GM21381 (cell line): ENCODE measurements around the gene HSPB6.

Experiments used
- ATAC-seq: cut with Tn5 transposase; IDR thresholded peaks from one replicate; pipeline ENCODE4 v1.9.1; 2021; ENCODE audit warnings: mild to moderate bottlenecking, moderate library complexity; ENCODE audit not compliant: unreplicated experiment

Gene HSPB6

DNA sequence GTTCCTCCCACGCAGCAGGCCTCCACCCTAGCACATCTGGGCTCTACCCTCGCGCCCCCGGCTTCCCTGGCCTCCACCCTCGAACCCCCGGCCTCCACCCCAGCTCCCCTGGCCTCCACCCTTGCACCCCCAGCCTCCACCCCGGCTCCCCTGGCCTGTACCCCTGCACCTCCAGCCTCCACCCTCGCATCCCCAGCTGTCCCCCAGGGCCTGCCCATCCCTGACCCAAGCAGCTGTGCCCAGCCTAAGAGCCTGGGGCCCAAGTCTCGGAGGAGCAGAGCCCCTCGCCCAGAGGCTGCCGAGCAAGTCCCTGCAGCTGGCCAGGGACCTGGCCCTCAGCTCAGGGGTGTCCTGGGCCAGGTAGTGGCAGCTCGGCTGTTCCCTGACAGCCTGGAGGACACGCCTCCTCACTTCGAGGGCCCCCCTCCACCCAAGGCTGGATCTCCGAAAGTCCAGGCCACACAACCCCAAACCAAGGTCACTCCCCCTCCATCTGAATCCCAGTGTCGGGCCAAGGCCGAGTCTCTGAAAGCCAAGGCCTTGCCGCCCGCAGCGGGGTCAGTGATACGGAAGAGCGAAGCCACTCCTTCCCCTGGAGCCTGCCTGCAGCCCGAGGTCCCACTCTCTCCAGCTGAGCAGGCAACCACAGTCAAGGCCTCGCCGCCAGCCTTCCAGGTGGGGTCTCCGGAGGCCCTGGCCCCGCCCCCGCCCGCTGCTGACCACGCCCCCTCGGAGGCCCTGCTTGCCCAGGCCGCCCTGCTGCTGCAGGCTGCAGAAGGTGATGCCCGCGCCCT is 10.7 kb upstream of the HSPB6 start:
- ATAC-seq = no peak

- ATAC-seq = no peak
Measured at GRCh38 chr19:35766571-35767104, 9.8 kb upstream of the HSPB6 start.

- no peak for ATAC-seq
Measured at GRCh38 chr19:35764432-35765315, 7.8 kb upstream of the HSPB6 start.

DNA sequence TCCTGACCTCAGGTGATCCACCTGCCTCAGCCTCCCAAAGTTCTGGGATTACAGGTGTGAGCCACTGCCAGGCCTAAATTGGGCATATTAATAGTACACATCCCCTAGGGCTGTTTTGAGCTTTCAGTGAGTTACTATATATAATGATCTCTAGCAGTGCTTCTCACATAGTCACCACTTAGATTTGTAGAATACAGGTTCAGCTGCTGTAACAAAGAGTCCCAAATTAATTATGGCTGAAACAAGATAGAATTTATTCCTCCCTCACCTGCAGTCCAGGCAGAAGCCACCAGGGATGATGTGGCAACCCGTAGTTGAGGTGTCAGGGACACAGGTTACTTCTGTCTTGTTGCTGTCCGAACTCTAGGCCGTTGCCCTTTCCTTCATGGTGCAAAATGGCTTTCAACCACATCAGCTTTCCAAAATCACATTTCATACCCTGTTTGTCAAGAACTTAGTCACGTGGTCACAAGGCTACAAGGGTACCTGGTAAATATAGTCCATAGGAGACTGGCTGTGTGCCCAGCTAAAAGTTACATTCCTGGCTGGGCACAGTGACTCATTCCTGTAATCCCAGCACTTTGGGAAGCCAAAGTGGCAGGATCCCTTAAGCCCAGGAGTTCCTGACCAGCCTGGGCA is 4.0 kb upstream of the HSPB6 start:
- ATAC-seq = no peak

DNA sequence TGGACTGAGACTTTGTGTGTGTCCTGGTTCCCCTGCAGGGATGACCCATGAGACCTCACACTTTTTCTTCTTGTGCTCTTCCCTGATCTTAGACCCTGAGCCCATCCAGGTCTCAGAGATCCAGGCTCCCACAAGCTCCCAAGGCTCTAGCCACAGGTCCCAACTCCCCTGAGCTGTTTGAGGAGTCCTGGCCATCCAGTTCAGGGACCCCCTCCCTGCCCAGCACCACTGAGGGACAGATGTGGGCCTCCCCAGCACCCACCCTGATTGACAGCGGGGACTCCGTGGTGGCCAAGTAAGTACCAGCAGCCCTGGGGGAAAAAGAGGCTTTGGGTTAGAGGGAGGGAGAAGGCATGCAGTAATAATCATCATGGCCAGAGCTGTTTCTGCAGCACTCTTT is 2.9 kb upstream of the HSPB6 start:
- no peak for ATAC-seq

DNA sequence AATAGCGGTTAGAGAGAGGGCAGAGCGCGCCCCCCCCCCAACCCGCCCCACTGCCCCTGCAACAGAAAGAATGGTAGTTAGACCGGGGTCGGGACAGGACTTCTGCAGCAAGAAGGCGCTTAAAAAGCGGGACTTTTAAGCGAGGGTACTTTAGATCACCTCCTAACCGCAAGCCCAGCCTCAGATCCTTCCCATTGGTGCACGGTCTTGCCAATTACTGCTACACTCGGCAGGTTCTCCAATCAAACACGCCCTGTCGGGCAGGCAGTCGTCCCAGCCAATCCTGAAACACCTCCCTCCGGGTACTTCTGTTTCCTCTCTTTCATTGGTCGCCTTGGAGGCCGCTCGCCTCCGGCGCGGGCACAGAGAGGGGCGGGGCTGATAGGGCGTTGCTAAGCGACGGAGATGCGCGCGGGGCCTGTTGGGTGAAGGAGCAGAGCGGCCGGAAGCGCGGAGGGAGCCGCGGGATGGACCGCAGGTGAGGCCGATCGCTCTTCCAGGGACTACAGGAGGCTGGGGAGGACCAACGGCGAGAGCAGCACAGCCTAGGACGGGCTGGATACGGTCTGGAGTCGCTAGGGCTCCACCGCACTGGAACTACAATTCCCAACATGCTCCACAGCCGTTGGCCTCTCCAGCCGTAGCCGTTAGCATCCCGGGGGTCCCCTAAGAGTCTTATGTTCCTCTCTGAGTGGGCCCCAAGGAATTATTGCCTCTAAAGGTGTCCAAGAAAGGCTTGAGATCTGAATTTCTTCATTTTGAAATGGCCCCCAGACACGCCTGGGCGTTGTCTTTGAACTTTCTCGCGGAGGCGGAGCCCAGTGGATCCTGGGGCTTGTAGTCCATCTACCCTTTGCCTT is 1.1 kb upstream of the HSPB6 start, which contains the start of gene PROSER3:
Gene PROSER3 (plus strand): TSS at position 428 of the 860 bp plus-strand sequence. CDS start 40 bp downstream, at position 468.
- ATAC-seq = peak; percentile 91

GRCh38 chr19:35757231-35757748 is 461 bp upstream of the HSPB6 start:
- no peak for ATAC-seq

DNA sequence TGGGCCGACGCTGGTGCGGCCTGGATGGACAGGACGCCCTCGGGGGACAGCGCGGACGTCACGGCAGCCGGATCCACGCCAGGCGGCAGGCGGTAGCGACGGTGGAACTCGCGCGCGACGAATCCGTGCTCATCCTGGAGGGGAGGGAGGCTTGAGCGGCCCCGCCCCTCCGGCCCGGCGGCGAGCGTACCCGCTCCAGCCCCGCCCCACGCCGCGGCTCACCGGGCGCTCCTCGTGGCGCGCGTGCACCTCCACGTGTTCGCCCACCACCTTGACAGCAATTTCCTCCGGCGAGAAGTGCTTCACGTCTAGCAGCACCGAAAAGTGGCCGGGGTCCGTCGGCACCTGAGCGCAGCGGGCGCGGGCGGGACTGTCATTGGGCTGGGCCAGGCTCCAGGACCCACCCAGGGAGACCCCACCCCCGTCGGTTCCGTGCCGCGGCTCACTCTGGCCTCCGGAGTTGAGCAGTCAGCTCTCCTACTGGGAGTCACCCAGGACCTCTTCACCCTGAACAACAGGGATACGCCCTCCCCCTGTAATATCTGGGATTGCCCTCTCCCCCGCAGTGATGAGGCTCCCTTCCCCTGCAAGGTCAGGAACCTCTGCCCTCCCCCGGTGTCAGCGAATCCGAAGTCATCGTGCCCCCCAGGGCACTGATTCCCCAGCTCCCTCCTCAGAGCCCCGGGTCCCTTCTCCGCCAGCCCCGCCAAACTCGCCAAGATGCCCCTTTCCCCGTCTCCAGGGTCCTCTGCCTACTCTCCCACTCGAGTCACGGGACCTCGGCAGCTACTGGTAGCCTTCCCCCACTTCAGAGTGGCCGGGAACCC is 1.1 kb downstream of the HSPB6 start:
- no peak for ATAC-seq

DNA sequence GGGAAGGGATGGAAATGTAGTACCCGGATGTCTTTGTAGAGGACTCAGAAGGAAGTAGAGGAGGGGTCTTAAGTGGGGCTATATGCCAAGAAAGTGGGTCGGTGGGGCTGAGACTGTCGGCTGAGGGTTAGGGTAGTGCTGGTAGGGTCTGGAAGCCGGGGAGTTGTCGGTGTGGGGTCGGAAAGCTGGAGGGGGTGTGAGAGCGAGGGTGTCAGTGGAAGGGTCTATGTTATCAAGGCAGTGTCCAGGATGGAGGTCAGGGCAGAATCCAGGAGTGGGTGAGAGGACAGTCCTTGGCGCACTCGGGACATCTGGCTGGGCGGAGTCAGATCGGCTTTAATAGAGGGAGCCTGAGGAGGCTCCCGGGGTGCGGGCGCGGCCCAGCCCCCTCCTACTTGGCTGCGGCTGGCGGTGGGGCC is 1.7 kb downstream of the HSPB6 start:
- no peak for ATAC-seq

DNA sequence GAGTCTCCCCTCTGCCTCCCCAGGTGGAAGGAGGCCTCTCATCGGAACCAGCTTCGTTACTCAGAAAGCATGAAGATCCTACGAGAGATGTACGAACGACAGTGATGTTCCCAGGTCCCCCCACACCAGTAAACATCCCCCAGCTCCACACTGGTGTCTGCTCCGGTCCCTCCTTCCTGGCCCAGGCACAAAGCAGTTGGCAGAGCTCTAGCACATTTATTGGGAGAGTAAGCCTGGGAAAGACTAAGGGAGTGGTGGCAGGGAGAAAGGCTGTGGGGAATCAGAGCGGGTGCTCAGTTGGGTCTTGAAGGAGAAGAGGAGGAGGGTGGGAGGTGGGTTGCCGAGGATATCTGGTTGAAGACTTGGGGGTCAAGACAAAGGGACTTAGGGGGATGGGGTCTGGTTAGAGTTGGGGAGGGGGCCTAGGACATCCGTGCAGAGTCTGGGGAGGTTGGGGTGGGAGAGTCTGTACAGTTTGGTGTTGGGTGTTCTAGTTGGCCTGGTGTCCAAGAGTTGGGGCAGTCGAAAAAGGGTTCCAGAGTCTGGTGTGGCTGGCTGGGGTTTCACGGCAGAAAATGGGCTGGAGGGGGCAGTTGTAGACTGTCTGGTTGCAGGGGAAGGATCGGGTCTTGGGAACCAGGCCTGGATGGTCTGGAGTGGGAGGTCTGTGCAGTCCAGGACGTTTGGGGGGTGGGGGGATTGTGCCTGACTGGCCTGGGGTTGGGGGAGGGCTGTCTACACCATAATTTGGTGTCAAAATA is 2.3 kb downstream of the HSPB6 start:
- ATAC-seq = no peak

DNA sequence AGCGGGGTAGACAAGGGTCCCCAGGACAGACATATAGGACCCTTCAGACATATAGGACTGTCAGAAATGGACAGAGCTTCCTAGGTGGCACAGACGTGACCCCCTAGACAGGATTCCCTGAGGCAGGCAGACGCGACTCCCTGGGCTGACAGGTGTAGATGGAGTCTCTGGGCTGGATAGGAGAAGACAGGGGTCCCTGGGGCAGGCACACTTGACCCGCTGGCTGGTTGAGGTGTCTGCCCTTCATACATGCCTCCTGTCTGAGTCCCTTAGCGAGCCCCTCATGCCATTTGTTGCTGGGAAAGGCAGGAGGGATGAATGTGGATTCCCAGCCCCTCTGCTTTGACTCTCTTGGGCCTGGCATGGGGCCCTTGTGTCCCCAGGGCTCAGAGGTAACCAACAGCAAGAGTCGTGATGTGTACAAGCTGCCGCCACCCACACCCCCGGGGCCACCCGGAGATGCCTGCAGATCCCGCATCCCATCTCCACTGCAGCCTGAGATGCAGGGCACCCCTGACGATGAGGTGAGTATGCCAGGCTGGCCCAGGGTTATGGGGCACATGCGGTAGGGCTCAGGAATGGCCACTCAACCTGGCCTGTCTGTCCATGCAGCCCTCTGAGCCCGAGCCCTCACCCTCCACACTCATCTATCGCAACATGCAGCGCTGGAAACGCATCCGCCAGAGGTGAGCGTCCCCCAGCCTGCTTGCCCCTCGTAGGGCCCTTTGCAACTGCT is 3.0 kb downstream of the HSPB6 start:
- ATAC-seq = no peak

DNA sequence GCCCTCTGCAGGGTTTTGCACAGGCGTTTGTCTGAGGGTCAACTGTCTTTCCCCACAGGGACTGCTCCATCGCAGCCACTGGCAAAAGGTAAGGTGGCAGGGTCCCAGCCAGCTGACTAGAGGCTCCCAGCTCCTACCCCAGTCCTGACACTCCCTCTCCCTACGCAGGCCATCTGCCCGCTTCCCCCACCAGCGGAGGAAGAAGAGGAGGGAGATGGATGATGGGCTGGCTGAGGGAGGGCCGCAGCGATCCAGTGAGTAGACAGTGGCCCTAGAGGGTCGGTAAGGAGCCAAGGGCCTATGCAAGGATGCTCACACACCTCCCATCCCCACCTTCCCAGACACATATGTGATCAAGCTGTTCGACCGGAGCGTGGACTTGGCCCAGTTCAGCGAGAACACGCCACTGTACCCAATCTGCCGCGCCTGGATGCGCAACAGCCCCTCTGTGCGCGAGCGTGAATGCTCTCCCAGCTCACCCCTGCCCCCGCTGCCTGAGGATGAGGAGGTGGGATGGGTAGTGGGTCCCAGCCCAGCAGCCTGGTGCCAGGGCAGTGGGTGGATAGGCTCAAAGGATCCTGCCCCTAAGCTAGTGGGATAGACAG is 4.0 kb downstream of the HSPB6 start:
- no peak for ATAC-seq

DNA sequence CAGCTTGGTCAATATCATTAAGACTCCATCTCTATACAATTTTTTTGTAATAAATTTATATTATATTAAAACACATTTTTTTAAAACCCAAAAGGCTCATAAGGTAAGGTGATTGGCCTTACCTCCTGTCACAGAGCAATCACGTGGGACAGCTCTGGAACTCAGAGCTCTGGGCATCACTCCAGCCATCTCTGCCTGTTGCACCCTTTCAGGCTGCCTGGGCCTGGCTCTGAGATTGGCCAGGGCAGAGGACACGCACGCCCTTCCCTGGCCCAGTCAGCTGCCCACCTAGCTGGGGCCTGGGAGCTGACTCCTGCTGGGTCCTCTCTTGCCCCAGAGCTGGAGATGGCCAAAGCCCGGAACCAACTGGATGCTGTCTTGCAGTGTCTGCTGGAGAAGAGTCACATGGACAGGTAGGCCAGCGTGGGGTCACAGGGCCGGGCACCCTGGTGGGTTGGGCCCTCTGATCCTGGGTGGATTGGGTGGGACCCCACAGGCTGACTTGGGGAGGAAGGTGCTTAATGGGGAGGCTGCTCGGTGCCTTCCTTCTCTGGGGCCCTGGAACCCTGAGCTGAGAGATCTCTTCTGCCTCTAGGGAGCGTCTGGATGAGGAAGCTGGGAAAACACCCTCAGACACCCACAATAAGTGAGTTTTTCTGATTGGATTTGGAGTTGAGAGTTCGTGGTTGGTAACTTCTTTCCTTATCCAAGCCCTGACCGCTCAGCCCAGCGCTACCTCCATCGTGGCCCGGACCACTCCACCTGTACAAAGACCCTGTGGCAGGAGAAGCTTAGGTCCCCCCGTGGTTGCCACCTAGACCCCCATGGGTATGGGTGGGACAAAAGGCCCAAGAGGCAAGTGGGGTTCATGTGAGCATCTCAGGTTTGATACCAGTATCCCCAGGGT is 4.7 kb downstream of the HSPB6 start:
- no peak for ATAC-seq

- no peak for ATAC-seq
Measured at GRCh38 chr19:35750167-35750566, 6.7 kb downstream of the HSPB6 start.

GRCh38 chr19:35748106-35749020 is 8.5 kb downstream of the HSPB6 start, which contains the start of gene LIN37:
Gene LIN37 (plus strand): TSS chr19:35748576. CDS start chr19:35748725, 149 bp downstream.
- ATAC-seq = peak; percentile 57
